GM11168 (cell line): Measurements from ENCODE around the gene SIX4.
"Not testable (repeated sequence)": the region's sequence is repeated elsewhere in the genome, so short reads cannot be mapped to it uniquely, and the experiment has no call there.

Experiments
- in situ Hi-C: fragments of 300-500 bp; cut with MboI; formaldehyde crosslinking; loops from one replicate; pipeline ENCODE4 v1.12.0; 2022; ENCODE audit warnings: low sequenced_read_pairs; ENCODE audit not compliant: unreplicated experiment

SIX4 gene

GRCh38 chr14:60723907-60724618 is at the start of gene SIX4:
Gene SIX4, minus strand, starts transcription at chr14:60724351. Its CDS starts 277 bp downstream, at chr14:60724074.
- in situ Hi-C loops = no loop called here

DNA sequence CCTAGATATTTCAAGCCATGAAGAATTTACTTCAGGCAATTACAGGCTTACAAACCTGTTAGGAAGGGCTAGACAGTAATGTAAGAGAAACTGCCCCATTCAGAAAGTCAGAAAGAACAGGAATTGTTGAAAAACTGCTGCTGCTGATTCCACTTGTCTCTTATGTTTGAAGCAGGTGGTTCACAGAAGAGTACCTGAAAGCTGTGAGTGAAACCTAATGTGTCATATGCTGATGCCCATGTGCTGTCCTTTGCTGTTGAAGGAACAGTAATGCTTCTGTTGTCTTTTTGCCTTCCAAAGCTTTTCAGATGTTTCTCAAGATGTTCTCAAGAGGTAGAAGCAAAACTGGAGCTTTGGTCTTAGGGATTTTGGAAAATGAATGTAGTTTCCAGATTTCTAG is 49.4 kb upstream of the SIX4 start:
- in situ Hi-C loops = no loop called here

GRCh38 chr14:60771117-60771516 is 47.0 kb upstream of the SIX4 start:
- in situ Hi-C loops = no loop called here

DNA sequence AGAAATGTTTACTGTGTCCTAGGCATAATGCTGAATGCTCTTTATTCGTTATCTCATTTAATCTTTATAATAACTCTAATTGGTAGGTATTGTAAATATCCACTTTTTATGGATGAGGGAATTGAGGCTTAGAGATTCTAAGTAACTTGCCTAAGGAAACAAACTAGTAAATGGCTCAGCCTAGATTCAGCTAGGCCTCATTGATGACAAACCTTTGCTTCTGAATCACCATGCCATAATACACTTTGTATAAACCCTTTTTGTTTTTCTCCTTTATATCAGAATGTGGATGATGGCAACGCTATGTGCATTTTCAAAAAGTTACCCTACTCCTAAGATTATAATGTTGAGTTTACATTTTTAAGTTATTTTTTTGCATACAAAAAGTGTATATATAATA is 44.5 kb upstream of the SIX4 start:
- in situ Hi-C loops = no loop called here

- in situ Hi-C loops = no loop called here
Measured at GRCh38 chr14:60760644-60761364, 36.7 kb upstream of the SIX4 start.

- in situ Hi-C loops = no loop called here
Measured at GRCh38 chr14:60760209-60760608, 36.1 kb upstream of the SIX4 start.

- in situ Hi-C loops = no loop called here
Measured at GRCh38 chr14:60758885-60759284, 34.7 kb upstream of the SIX4 start.

DNA sequence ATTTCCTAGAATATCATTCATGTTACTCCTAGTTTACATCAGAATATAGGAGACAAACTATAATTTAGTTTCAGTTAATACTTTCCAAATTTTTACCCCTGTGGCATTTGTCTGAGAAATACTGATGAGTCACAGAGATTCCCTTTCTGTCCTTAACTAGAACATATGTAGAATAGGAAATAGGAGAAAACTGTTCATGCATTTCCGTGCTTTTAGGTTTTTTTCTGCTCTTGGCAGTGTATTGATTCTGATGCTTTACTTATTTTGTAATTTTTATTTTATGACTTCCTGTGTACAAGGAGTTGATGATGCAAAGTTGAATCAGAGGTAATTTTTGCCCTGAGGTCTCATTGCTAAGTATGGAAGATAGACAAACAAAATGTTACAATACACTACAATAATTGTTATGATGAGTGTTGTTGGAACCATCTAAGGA is 33.4 kb upstream of the SIX4 start:
- in situ Hi-C loops = no loop called here

- in situ Hi-C loops = no loop called here
Measured at GRCh38 chr14:60756847-60757246, 32.7 kb upstream of the SIX4 start.

DNA sequence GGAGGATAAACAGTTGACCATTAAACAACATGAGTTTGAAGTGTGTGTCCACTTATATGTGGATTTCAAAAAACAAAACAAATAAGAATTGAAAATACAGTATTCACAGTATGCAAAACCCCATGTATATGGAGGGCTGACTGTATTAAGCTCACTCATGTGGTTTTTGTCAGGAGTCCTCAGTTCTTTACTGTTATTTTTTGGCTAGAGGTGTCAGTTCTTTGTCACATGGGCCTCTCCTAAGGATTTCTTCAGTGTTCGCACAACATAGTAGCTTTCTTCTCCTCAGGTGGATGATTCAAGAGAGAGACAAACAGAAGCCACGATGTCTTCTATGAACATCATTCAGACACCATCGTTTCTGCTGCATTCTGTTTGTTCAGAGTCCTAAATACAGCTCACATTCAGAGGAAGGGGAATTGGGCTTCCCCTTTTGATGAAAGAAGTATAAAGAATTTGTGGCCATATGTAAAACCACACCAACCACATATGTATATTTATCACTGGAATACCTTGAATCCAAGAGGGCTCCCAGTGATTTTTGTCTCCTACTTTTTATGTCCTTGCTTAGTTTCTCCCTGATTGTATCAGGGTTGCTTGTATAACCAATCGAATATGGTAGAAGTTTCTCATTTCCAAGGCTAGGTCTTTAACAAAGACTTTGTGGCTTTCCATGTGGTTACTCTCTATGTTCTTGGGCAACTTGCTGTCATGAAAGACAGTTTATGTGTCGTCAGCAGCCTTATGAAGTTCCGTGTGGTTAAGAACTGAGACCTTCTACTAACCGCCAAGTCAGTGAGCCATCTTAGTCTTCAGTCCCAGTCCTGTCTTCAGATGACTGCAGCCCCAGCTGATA is 29.3 kb upstream of the SIX4 start:
- in situ Hi-C loops = no loop called here

GRCh38 chr14:60744566-60744965 is 20.4 kb upstream of the SIX4 start:
- in situ Hi-C loops = no loop called here

GRCh38 chr14:60738843-60739508 is 14.8 kb upstream of the SIX4 start:
- in situ Hi-C loops = no loop called here

DNA sequence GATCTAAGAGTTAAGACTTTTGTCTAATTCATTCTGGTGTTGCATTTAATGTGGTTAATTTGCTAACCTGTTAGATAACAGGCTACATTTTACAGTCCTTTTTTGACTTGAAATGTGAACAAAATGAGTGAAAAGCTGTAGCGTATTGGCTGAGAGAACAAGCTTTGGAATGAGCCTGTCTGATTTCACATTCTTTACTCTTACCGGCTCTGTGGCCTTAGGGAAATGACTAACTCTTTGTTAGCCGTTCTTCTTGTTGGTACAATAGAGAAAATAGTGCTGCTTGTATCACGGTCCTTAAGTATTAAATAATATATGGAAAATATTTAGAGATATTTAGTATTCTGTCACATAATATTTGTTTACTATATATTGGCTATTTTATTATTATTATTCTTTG is 12.3 kb upstream of the SIX4 start:
- in situ Hi-C loops = no loop called here

GRCh38 chr14:60735416-60735815 is 11.3 kb upstream of the SIX4 start:
- in situ Hi-C loops = no loop called here

- in situ Hi-C loops = no loop called here
Measured at GRCh38 chr14:60734465-60735242, 10.5 kb upstream of the SIX4 start, which contains the start of gene MNAT1. Gene MNAT1, plus strand, starts transcription at chr14:60734761. Its CDS starts 102 bp downstream, at chr14:60734863.

DNA sequence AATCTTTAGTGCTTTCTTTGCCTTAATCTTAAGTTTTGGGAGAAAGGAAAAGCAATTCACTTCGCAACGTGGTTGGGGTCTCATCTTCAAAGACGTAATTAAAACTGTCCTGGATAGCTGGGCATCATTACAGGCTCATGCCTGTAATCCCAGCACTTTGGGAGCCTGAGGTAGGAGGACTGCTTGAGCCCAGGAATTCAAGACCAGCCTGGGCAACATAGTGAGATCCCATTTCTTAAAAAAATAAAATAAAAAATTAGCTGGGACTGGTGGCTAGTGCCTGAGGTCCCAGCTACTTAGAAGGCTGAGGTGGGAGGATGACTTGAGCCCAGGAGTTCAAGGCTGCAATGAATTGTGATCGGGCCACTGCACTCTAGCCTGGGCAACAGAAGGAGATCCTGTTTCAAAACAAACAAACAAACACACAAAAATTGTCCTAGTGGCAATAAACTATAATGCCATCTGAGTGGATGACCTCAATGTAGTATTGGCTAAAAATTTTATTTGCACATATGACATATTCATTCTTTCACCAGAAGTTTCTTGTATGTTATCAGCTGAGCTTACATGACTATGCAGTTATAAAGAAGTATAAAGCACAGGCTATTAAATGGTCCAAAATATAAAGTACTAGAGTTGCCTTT is 8.8 kb upstream of the SIX4 start:
- in situ Hi-C loops = no loop called here

DNA sequence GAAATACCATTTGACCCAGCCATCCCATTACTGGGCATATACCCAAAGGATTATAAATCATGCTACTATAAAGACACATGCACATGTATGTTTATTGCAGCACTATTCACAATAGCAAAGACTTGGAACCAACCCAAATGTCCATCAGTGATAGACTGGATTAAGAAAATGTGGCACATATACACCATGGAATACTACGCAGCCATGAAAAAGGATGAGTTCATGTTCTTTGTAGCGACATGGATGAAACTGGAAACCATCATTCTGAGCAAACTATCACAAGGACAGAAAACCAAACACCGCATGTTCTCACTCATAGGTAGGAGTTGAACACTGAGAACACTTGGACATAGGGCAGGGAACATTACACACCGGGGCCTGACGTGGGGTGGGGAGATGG is 7.1 kb upstream of the SIX4 start:
- in situ Hi-C loops = not testable (repeated sequence)

- in situ Hi-C loops = no loop called here
Measured at GRCh38 chr14:60723116-60723906, 840 bp downstream of the SIX4 start.
